T-helper 1 cell treated with Interleukin-12 subunit alpha and Interleukin-12 subunit beta and Interleukin-4 antibody, amounts not matched to agents 30 ng/mL and 1 ng/mL, for 36 hours (primary cell): ENCODE data around the gene EDA. TPM values are rescaled to one million over a fixed set of nuclear protein-coding genes. Genes with fewer than 3 reads are reported as not detected.
"Not testable (repeated sequence)": the region's sequence is repeated elsewhere in the genome, so short reads cannot be mapped to it uniquely, and the experiment has no call there.

Experiments used
- intact Hi-C: fragments of 100-400 bp; cut with micrococcal nuclease; formaldehyde crosslinking; loops from one replicate; pipeline ENCODE4 v1.15.1; 2024
- total RNA-seq: library from RNA; stranded (reverse); gene quantifications from 2 replicates; pipeline ENCODE4 v1.2.3, GENCODE V29; 2022

The EDA gene
- total RNA-seq, 1 donor from 2014 or later: 2.6 TPM

- intact Hi-C loops: no loop called here
Observed at GRCh38 chrX:69740317-69740716, 124.4 kb downstream of the EDA start.

GRCh38 chrX:69741721-69742120 is 125.8 kb downstream of the EDA start:
- intact Hi-C loops: no loop called here

- intact Hi-C loops: no loop called here
Observed at GRCh38 chrX:69746051-69746450, 130.1 kb downstream of the EDA start.

GRCh38 chrX:69748055-69748454 is 132.1 kb downstream of the EDA start:
- intact Hi-C loops: no loop called here

- intact Hi-C loops: no loop called here
Observed at GRCh38 chrX:69759921-69760625, 144.2 kb downstream of the EDA start.

GRCh38 chrX:69761633-69762032 is 145.7 kb downstream of the EDA start:
- intact Hi-C loops: no loop called here

- intact Hi-C loops: no loop called here
Observed at GRCh38 chrX:69762340-69762739, 146.4 kb downstream of the EDA start.

GRCh38 chrX:69793260-69793935 is 177.5 kb downstream of the EDA start:
- intact Hi-C loops: no loop called here

GRCh38 chrX:69795702-69796101 is 179.8 kb downstream of the EDA start:
- intact Hi-C loops: no loop called here

- intact Hi-C loops: loop anchor here (5.0 kb wide), 1 partner anchor 270 kb away; no protein-coding TSS in a partner anchor
Observed at GRCh38 chrX:69807400-69807799, 191.5 kb downstream of the EDA start.

GRCh38 chrX:69808375-69808774 is 192.5 kb downstream of the EDA start:
- intact Hi-C loops: loop anchor here (5.0 kb wide), 1 partner anchor 271 kb away; no protein-coding TSS in a partner anchor

GRCh38 chrX:69813677-69814076 is 197.8 kb downstream of the EDA start:
- intact Hi-C loops: no loop called here

- intact Hi-C loops: no loop called here
Observed at GRCh38 chrX:69815063-69815462, 199.2 kb downstream of the EDA start.

GRCh38 chrX:69815519-69815918 is 199.6 kb downstream of the EDA start:
- intact Hi-C loops: no loop called here

GRCh38 chrX:69844636-69845035 is 228.7 kb downstream of the EDA start:
- intact Hi-C loops: no loop called here

- intact Hi-C loops: not testable (repeated sequence)
Observed at GRCh38 chrX:69859999-69860398, 244.1 kb downstream of the EDA start.

GRCh38 chrX:69876221-69876620 is 260.3 kb downstream of the EDA start:
- intact Hi-C loops: no loop called here

GRCh38 chrX:69884210-69884609 is 268.3 kb downstream of the EDA start:
- intact Hi-C loops: no loop called here

GRCh38 chrX:69896046-69896445 is 280.1 kb downstream of the EDA start:
- intact Hi-C loops: no loop called here

- intact Hi-C loops: no loop called here
Observed at GRCh38 chrX:69900491-69900890, 284.6 kb downstream of the EDA start.

GRCh38 chrX:69906447-69906846 is 290.5 kb downstream of the EDA start:
- intact Hi-C loops: no loop called here

GRCh38 chrX:69914781-69915180 is 298.9 kb downstream of the EDA start:
- intact Hi-C loops: no loop called here

- intact Hi-C loops: no loop called here
Observed at GRCh38 chrX:69919749-69920148, 303.8 kb downstream of the EDA start.
